Neural cell (in vitro differentiated cells): ENCODE data around the gene HRK.

Source experiments
- CTCF ChIP-seq: fragments of 450-650 bp; IDR thresholded peaks from 2 replicates; pipeline ENCODE4 v1.5.1; 2014; ENCODE audit warnings: antibody characterized with exemption, mild to moderate bottlenecking, moderate library complexity; ENCODE audit not compliant: poor library complexity, severe bottlenecking
- EP300 ChIP-seq: fragments of 450-650 bp; conservative IDR thresholded peaks from 2 replicates; pipeline ENCODE4 v1.6.1; 2014; ENCODE audit warnings: antibody characterized with exemption, mild to moderate bottlenecking, moderate library complexity; ENCODE audit not compliant: poor library complexity, severe bottlenecking
- EZH2 ChIP-seq: fragments of 200-600, 300-800 bp; shearing (Covaris generic), sonication (generic); IDR thresholded peaks from 2 replicates; pipeline ENCODE4 v1.6.1; 2014; ENCODE audit warnings: antibody characterized with exemption, low read length, borderline replicate concordance, mild to moderate bottlenecking; ENCODE audit not compliant: insufficient read depth, poor library complexity, severe bottlenecking
- MXI1 ChIP-seq: fragments of 450-650 bp; conservative IDR thresholded peaks from 2 replicates; pipeline ENCODE4 v1.6.1; 2014; ENCODE audit warnings: antibody characterized with exemption, mild to moderate bottlenecking; ENCODE audit not compliant: poor library complexity, severe bottlenecking
- POLR2AphosphoS5 ChIP-seq: IDR thresholded peaks from 2 replicates; pipeline ENCODE4 v1.6.1; 2012
- RAD21 ChIP-seq: fragments of 450-650 bp; conservative IDR thresholded peaks from 2 replicates; pipeline ENCODE4 v1.6.1; 2014; ENCODE audit warnings: antibody characterized with exemption, mild to moderate bottlenecking, moderate library complexity
- REST ChIP-seq: IDR thresholded peaks from 2 replicates; pipeline ENCODE4 v1.6.1; 2012; ENCODE audit warnings: borderline replicate concordance
- SMC3 ChIP-seq: fragments of 450-650 bp; conservative IDR thresholded peaks from 2 replicates; pipeline ENCODE4 v1.6.1; 2014; ENCODE audit warnings: antibody characterized with exemption, mild to moderate bottlenecking, moderate library complexity; ENCODE audit not compliant: poor library complexity
- TAF1 ChIP-seq: IDR thresholded peaks from 2 replicates; pipeline ENCODE4 v1.6.1; 2012; ENCODE audit warnings: low read depth

GRCh38 chr12:116839287-116839830 is 41.9 kb downstream of the HRK start:
- TF ChIP-seq RAD21 (no peak), POLR2AphosphoS5 (no peak), EZH2 (no peak), CTCF (no peak), REST (no peak), TAF1 (no peak), SMC3 (no peak), EP300 (no peak), MXI1 (no peak)
